Liver (tissue), 9 donors: ENCODE data around the gene SDK2. TPM values are rescaled to one million over a fixed set of nuclear protein-coding genes. Genes with fewer than 3 reads are reported as not detected.
"Not testable (repeated sequence)": the region's sequence is repeated elsewhere in the genome, so short reads cannot be mapped to it uniquely, and the experiment has no call there.

Source experiments
- DNase-seq: peaks from one replicate; pipeline ENCODE4 v3.0.0-alpha.2; 2017; ENCODE audit warnings: low spot score
- H3K27ac ChIP-seq, 2 donors: one replicate each; pipeline ENCODE4 v1.7.0; 2013; ENCODE audit warnings: inconsistent platforms in 2 of 2, low read length in 2 of 2, control low read depth in 1 of 2, low read depth in 1 of 2, mild to moderate bottlenecking in 1 of 2
- H3K27me3 ChIP-seq, 4 donors: one replicate each; pipeline versions ENCODE4 v1.6.1 to v1.7.0; 2013; ENCODE audit warnings: low read length in 3 of 4, inconsistent platforms in 1 of 4, mild to moderate bottlenecking in 1 of 4, moderate library complexity in 1 of 4; ENCODE audit not compliant: control insufficient read depth in 4 of 4, insufficient read depth in 4 of 4
- H3K36me3 ChIP-seq, 4 donors: one replicate each; pipeline versions ENCODE4 v1.6.1 to v1.7.0; 2013; ENCODE audit warnings: low read length in 3 of 4, mild to moderate bottlenecking in 3 of 4, low read depth in 1 of 4, moderate library complexity in 1 of 4; ENCODE audit not compliant: control insufficient read depth in 4 of 4, insufficient read depth in 3 of 4
- H3K4me1 ChIP-seq, 4 donors: one replicate each; pipeline versions ENCODE4 v1.6.1 to v1.7.0; 2013; ENCODE audit warnings: low read length in 3 of 4, mild to moderate bottlenecking in 3 of 4, moderate library complexity in 1 of 4; ENCODE audit not compliant: control insufficient read depth in 4 of 4, insufficient read depth in 4 of 4
- H3K4me3 ChIP-seq, 3 donors: one replicate each; pipeline versions ENCODE4 v1.6.1 to v1.7.0; 2013; ENCODE audit warnings: low read length in 3 of 3, control low read depth in 1 of 3, low read depth in 1 of 3, mild to moderate bottlenecking in 1 of 3
- H3K9ac ChIP-seq, 2 donors: one replicate each; pipeline ENCODE4 v1.7.0; 2013; ENCODE audit warnings: low read length in 2 of 2, mild to moderate bottlenecking in 2 of 2, moderate library complexity in 2 of 2, control low read depth in 1 of 2, low read depth in 1 of 2
- H3K9me3 ChIP-seq, 4 donors: one replicate each; pipeline versions ENCODE4 v1.6.1 to v1.7.0; 2013; ENCODE audit warnings: low read length in 3 of 4; ENCODE audit not compliant: control insufficient read depth in 4 of 4
- FOXA1 ChIP-seq: IDR thresholded peaks from 2 replicates; pipeline ENCODE4 v1.6.1; 2016; ENCODE audit warnings: antibody characterized with exemption
- FOXA2 ChIP-seq: IDR thresholded peaks from 2 replicates; pipeline ENCODE4 v1.6.1; 2016; ENCODE audit warnings: antibody characterized with exemption
- HNF4G ChIP-seq: IDR thresholded peaks from 2 replicates; pipeline ENCODE4 v1.6.1; 2016; ENCODE audit warnings: antibody characterized with exemption
- NR2F2 ChIP-seq: IDR thresholded peaks from 2 replicates; pipeline ENCODE4 v1.6.1; 2016; ENCODE audit warnings: antibody characterized with exemption
- SP1 ChIP-seq: IDR thresholded peaks from 2 replicates; pipeline ENCODE4 v1.6.1; 2018; ENCODE audit warnings: antibody characterized with exemption, mild to moderate bottlenecking
- YY1 ChIP-seq: IDR thresholded peaks from 2 replicates; pipeline ENCODE4 v1.6.1; 2016; ENCODE audit warnings: antibody characterized with exemption, mild to moderate bottlenecking
- WGBS: extraction: QIAGEN DNeasy Blood & Tissue Kit; methylation state at CpG from one replicate; pipeline ENCODE4 v1.1.7; 2013; 5-methylcytosine and 5-hydroxymethylcytosine counted together
- polyA plus RNA-seq, 2 donors: library from polyadenylated mRNA; stranded (reverse) in 1 of 2; unstranded in 1 of 2; fragments of 200-250 nt in 1 of 2; fragments of >200 nt in 1 of 2; fragmentation: Nextera tagmentation in 1 of 2; extraction: Ambion mirVana in 1 of 2; gene quantifications; one replicate each; pipeline versions ENCODE4 v1.2.1 to v1.2.3, GENCODE V29; 2013 to 2015
- total RNA-seq, 2 donors: library from RNA; depleted of rRNA; stranded (reverse); fragments of >200 nt; gene quantifications; one replicate each; pipeline ENCODE4 v1.2.3, GENCODE V29; 2014
- TF ChIP-seq, protein P1 (sequence below): IDR thresholded peaks from 2 replicates; pipeline ENCODE4 v1.6.1; 2016; ENCODE audit warnings: antibody characterized with exemption
- TF ChIP-seq, protein P2 (sequence below): IDR thresholded peaks from 2 replicates; pipeline ENCODE4 v1.6.1; 2016; ENCODE audit warnings: antibody characterized with exemption, mild to moderate bottlenecking
- TF ChIP-seq, protein P3 (sequence below): IDR thresholded peaks from 2 replicates; pipeline ENCODE4 v1.6.1; 2016; ENCODE audit warnings: antibody characterized with exemption
- TF ChIP-seq, protein P4 (sequence below): fragments of 150-350 bp; IDR thresholded peaks from 2 replicates; pipeline ENCODE4 v1.5.1; 2017; ENCODE audit warnings: improper control_type of control experiment, low read depth, low read length; ENCODE audit not compliant: missing input control
- donor health status: healthy.
- donor health status: healthy.
- donor health status: healthy.
- donor health status: healthy.
- donor health status: healthy.

SDK2 gene
- total and polyA plus RNA-seq, 4 donors: 0.05 to 0.42 (median 0.10) TPM

DNA sequence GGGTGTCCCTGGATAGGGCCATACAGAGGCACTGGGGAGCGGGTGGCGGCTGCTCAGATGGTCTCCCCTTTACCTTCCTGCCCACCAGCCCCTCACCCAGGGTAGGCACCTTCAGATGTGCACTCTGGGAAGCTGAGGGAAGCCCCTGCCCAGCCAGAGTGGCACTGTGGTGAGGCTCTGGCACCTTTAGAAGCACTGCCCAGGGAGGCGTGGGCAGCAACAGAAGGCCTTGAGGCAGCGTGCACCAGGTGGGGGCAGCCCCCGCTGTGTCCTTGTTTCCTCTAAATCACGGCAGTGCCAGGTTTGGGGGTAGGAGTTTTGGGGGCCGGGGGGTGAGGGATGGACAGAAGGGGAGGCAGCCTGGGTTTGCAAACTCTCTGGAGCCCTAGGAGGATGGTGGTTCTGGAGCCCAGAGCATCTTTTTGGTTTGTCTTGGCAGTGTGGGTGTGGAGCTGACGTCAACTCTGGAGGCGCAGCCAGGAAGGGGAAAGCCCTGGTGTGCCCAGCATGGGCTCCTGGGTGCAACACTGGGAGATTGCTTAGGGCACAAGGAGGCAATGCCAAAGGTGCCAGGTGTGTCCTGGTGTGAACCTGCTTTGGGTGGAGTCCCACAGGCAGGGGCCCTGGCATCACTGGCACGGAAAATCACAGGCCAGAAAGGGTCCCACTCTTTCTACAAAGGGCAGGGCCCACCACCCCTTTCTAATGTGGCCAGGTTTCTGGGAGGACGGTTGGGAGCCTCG, 309.3 kb downstream of the SDK2 start (continued):
- TF ChIP-seq, protein P1, sequence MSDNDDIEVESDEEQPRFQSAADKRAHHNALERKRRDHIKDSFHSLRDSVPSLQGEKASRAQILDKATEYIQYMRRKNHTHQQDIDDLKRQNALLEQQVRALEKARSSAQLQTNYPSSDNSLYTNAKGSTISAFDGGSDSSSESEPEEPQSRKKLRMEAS: no peak
- TF ChIP-seq, protein P2, sequence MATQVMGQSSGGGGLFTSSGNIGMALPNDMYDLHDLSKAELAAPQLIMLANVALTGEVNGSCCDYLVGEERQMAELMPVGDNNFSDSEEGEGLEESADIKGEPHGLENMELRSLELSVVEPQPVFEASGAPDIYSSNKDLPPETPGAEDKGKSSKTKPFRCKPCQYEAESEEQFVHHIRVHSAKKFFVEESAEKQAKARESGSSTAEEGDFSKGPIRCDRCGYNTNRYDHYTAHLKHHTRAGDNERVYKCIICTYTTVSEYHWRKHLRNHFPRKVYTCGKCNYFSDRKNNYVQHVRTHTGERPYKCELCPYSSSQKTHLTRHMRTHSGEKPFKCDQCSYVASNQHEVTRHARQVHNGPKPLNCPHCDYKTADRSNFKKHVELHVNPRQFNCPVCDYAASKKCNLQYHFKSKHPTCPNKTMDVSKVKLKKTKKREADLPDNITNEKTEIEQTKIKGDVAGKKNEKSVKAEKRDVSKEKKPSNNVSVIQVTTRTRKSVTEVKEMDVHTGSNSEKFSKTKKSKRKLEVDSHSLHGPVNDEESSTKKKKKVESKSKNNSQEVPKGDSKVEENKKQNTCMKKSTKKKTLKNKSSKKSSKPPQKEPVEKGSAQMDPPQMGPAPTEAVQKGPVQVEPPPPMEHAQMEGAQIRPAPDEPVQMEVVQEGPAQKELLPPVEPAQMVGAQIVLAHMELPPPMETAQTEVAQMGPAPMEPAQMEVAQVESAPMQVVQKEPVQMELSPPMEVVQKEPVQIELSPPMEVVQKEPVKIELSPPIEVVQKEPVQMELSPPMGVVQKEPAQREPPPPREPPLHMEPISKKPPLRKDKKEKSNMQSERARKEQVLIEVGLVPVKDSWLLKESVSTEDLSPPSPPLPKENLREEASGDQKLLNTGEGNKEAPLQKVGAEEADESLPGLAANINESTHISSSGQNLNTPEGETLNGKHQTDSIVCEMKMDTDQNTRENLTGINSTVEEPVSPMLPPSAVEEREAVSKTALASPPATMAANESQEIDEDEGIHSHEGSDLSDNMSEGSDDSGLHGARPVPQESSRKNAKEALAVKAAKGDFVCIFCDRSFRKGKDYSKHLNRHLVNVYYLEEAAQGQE: no peak
- TF ChIP-seq NR2F2 (no peak), SP1 (no peak)

DNA sequence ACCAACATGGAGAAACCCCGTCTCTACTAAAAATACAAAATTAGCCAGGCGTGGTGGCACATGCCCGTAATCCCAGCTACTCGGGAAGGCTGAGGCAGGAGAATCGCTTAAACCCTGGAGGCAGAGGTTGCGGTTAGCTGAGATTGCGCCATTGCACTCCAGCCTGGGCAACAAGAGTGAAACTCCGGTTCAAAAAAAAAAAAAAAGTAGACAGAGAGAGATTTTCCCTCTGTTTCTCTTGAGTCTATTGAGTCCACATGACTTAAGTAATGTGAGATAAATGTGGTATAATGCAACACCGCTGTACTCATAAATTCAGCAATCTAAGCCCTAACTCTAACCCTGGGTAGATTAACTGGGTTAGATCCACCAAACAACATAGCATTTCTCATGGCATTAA, 310.8 kb downstream of the SDK2 start:
- H3K27ac ChIP-seq, H3K9me3 ChIP-seq, DNase-seq, H3K27me3 ChIP-seq, H3K4me1 ChIP-seq, H3K36me3 ChIP-seq, H3K9ac ChIP-seq, H3K4me3 ChIP-seq: not testable (repeated sequence)
- WGBS: 91% methylated on average over 9 of the region's 9 CpGs

DNA sequence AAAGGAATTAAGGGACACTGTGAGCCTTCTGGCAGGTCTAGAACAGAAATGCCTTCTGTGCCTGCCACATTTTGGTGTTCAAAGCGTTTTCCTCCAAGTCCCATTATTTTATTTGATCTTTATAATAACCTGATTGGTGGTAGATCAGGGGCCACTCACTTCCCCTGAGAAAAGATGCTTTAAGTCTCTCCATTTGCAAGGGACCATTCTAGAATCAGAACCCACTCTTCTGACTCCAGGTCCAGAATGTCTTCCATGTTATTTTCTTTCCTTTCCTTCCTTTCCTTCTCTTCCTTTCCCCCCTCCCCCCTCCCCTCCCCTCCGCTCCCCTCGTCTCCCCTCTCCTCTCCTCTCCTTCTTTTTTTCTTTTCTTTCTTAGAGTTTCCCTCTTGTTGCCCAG, 313.2 kb downstream of the SDK2 start:
- no peaks in the 10 kb centered on the region for H3K27me3 ChIP-seq
- WGBS: 78% methylated on average over 3 of the region's 3 CpGs
- H3K4me1 ChIP-seq: no peaks in the 10 kb centered on the region
- DNase-seq: no peak
- H3K27ac ChIP-seq: no peak overlapping the region
- H3K36me3 ChIP-seq: no peaks in the 10 kb centered on the region
- TF ChIP-seq HNF4G (no peak), FOXA2 (no peak), YY1 (no peak), SP1 (no peak), NR2F2 (no peak), FOXA1 (no peak)
- TF ChIP-seq, protein P3, sequence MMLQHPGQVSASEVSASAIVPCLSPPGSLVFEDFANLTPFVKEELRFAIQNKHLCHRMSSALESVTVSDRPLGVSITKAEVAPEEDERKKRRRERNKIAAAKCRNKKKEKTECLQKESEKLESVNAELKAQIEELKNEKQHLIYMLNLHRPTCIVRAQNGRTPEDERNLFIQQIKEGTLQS: no peak
- TF ChIP-seq, protein P2: no peak
- TF ChIP-seq, protein P1: no peak
- TF ChIP-seq, protein P4, sequence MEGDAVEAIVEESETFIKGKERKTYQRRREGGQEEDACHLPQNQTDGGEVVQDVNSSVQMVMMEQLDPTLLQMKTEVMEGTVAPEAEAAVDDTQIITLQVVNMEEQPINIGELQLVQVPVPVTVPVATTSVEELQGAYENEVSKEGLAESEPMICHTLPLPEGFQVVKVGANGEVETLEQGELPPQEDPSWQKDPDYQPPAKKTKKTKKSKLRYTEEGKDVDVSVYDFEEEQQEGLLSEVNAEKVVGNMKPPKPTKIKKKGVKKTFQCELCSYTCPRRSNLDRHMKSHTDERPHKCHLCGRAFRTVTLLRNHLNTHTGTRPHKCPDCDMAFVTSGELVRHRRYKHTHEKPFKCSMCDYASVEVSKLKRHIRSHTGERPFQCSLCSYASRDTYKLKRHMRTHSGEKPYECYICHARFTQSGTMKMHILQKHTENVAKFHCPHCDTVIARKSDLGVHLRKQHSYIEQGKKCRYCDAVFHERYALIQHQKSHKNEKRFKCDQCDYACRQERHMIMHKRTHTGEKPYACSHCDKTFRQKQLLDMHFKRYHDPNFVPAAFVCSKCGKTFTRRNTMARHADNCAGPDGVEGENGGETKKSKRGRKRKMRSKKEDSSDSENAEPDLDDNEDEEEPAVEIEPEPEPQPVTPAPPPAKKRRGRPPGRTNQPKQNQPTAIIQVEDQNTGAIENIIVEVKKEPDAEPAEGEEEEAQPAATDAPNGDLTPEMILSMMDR: no peak
- no peaks in the 10 kb centered on the region for H3K9me3 ChIP-seq
- no peak overlapping the region for H3K9ac ChIP-seq
- H3K4me3 ChIP-seq: no peak overlapping the region
